NT2/D1 (cell line): ENCODE results near the gene SPDL1.
A peak's percentile ranks its signal among the peaks of the same experiment; 100 is the strongest.

Experiments used
- DNase-seq: peaks from one replicate; pipeline ENCODE4 v3.0.0-alpha.2; 2011; ENCODE audit warnings: low read depth, low spot score
- H3K27me3 ChIP-seq: 2 replicates; pipeline ENCODE4 v1.6.0; 2011; ENCODE audit warnings: mild to moderate bottlenecking; ENCODE audit not compliant: insufficient read length, insufficient read depth
- H3K36me3 ChIP-seq: 2 replicates; pipeline ENCODE4 v1.6.1; 2011; ENCODE audit warnings: mild to moderate bottlenecking, low read length, mixed read lengths; ENCODE audit not compliant: insufficient read depth, insufficient read length
- H3K4me1 ChIP-seq: 2 replicates; pipeline ENCODE4 v1.5.1; 2011; ENCODE audit not compliant: insufficient read depth, insufficient read length
- H3K4me3 ChIP-seq: 2 replicates; pipeline ENCODE4 v1.5.1; 2011; ENCODE audit warnings: low read depth; ENCODE audit not compliant: insufficient read length
- H3K9ac ChIP-seq: 2 replicates; pipeline ENCODE4 v1.6.0; 2011; ENCODE audit warnings: low read depth; ENCODE audit not compliant: insufficient read length
- H3K9me3 ChIP-seq: 2 replicates; pipeline ENCODE4 v1.5.1; 2011; ENCODE audit warnings: mild to moderate bottlenecking, low read length; ENCODE audit not compliant: insufficient read depth
- SUZ12 ChIP-seq: IDR thresholded peaks from 2 replicates; pipeline ENCODE4 v1.6.1; 2011; ENCODE audit not compliant: insufficient read length, insufficient read depth; ENCODE audit errors: extremely low read depth
- YY1 ChIP-seq: IDR thresholded peaks from 2 replicates; pipeline ENCODE4 v1.6.1; 2011; ENCODE audit not compliant: insufficient read length, insufficient read depth
- ZNF274 ChIP-seq: IDR thresholded peaks from 2 replicates; pipeline ENCODE4 v1.6.1; 2011; ENCODE audit warnings: mild to moderate bottlenecking, low read depth, low read length

Gene SPDL1

GRCh38 chr5:169574134-169574646, 9.4 kb upstream of the SPDL1 start:
- Histone ChIP-seq H3K9ac (no peak overlapping the region), H3K4me3 (no peak overlapping the region), H3K27me3 (no peaks in the 10 kb centered on the region), H3K4me1 (no peaks in the 10 kb centered on the region), H3K9me3 (no peaks in the 10 kb centered on the region), H3K36me3 (no peaks in the 10 kb centered on the region)
- no peak for TF ChIP-seq ZNF274
- no peak for TF ChIP-seq SUZ12
- TF ChIP-seq YY1, result no peak
- no peak for DNase-seq

- Histone ChIP-seq H3K4me3 (no peak overlapping the region), H3K36me3 (no peaks in the 10 kb centered on the region), H3K4me1 (no peaks in the 10 kb centered on the region), H3K9ac (no peak overlapping the region), H3K27me3 (no peaks in the 10 kb centered on the region), H3K9me3 (no peaks in the 10 kb centered on the region)
- no peak for DNase-seq
- TF ChIP-seq YY1 (no peak), ZNF274 (no peak), SUZ12 (no peak)
These were observed 7.4 kb upstream of the SPDL1 start for GRCh38 chr5:169576181-169576598.

DNA sequence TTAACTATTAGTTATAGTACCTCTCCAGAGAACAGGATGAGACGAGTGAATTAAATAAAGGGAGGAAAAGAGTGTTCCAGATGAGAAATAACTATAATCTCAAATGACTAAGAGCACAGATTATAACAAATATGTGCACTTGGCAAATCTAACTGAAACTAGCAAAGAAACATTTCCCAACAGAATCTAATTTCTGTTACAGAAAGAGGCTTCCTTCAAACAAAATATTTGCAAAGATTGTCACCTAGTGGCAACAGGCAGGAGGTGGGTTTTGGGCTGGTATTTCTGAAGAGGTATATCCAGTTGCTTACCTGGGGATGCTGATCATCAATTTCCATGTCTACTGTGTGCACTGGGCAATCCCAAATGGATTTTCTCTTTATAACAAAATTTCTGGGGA, 5.6 kb upstream of the SPDL1 start:
- no peak for DNase-seq
- TF ChIP-seq YY1, result no peak
- TF ChIP-seq ZNF274, result no peak
- no peak for TF ChIP-seq SUZ12
- H3K4me1 ChIP-seq, result no peaks in the 10 kb centered on the region
- H3K9me3 ChIP-seq, result no peaks in the 10 kb centered on the region
- H3K36me3 ChIP-seq, result no peaks in the 10 kb centered on the region
- H3K4me3 ChIP-seq, result no peak overlapping the region
- H3K27me3 ChIP-seq, result no peaks in the 10 kb centered on the region
- no peak overlapping the region for H3K9ac ChIP-seq

DNA sequence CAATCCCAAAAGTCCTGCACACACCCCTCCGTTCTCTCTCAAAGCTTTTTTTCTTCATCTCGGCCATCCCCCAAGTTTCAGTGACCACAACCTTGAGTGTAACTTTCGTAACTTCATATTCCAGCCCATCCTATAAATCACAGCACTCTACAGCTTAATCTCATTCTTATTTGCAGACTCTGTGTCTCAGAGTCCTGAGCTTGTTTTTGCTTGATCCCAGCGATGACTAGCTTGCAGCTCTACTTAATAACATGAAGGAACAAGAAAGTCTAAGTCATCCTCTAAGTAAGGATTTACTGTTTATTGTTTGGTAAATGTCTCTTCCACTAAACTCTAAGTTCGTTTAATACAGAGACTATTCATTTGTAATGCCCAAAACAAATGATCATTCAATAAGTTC, 2.6 kb upstream of the SPDL1 start:
- no peak overlapping the region for H3K4me3 ChIP-seq
- no peaks in the 10 kb centered on the region for H3K4me1 ChIP-seq
- H3K9ac ChIP-seq, result no peak overlapping the region
- no peak for DNase-seq
- no peaks in the 10 kb centered on the region for H3K9me3 ChIP-seq
- TF ChIP-seq SUZ12 (no peak), ZNF274 (no peak), YY1 (no peak)
- H3K36me3 ChIP-seq, result peaks cover 7% of the 10 kb centered on the region
- no peaks in the 10 kb centered on the region for H3K27me3 ChIP-seq

- Histone ChIP-seq H3K4me1 (no peaks in the 10 kb centered on the region), H3K4me3 (no peak overlapping the region), H3K9ac (no peak overlapping the region), H3K36me3 (peaks cover 12% of the 10 kb centered on the region), H3K27me3 (no peaks in the 10 kb centered on the region), H3K9me3 (no peaks in the 10 kb centered on the region)
- TF ChIP-seq SUZ12, result no peak
- TF ChIP-seq ZNF274, result no peak
- TF ChIP-seq YY1, result no peak
- no peak for DNase-seq
These were observed 1.9 kb upstream of the SPDL1 start for GRCh38 chr5:169581580-169582227.

- Histone ChIP-seq H3K9ac (peak overlapping the region; percentile 92), H3K4me3 (peak overlapping the region; percentile 88), H3K27me3 (no peaks in the 10 kb centered on the region), H3K36me3 (peaks cover 21% of the 10 kb centered on the region), H3K4me1 (no peaks in the 10 kb centered on the region), H3K9me3 (no peaks in the 10 kb centered on the region)
- TF ChIP-seq YY1, result no peak
- no peak for TF ChIP-seq SUZ12
- TF ChIP-seq ZNF274, result no peak
- DNase-seq, result no peak
These were observed 511 bp upstream of the SPDL1 start for GRCh38 chr5:169583101-169583423.

GRCh38 chr5:169584998-169585451, 1.5 kb downstream of the SPDL1 start:
- peaks cover 38% of the 10 kb centered on the region for H3K36me3 ChIP-seq
- H3K9me3 ChIP-seq, result no peaks in the 10 kb centered on the region
- no peak overlapping the region for H3K4me3 ChIP-seq
- no peak for TF ChIP-seq ZNF274
- no peak for TF ChIP-seq SUZ12
- TF ChIP-seq YY1, result no peak
- H3K4me1 ChIP-seq, result no peaks in the 10 kb centered on the region
- no peaks in the 10 kb centered on the region for H3K27me3 ChIP-seq
- H3K9ac ChIP-seq, result peak overlapping the region; percentile 1
- no peak for DNase-seq

- Histone ChIP-seq H3K4me3 (no peak overlapping the region), H3K4me1 (no peaks in the 10 kb centered on the region), H3K27me3 (no peaks in the 10 kb centered on the region), H3K36me3 (peaks cover 85% of the 10 kb centered on the region), H3K9me3 (no peaks in the 10 kb centered on the region), H3K9ac (no peak overlapping the region)
- DNase-seq, result no peak
- no peak for TF ChIP-seq YY1
- TF ChIP-seq ZNF274, result no peak
- no peak for TF ChIP-seq SUZ12
These were observed 7.0 kb downstream of the SPDL1 start for GRCh38 chr5:169590602-169591001.
